Hepatocyte (in vitro differentiated cells): ENCODE data around the gene KLK1. TPM values are rescaled to one million over a fixed set of nuclear protein-coding genes. Genes with fewer than 3 reads are reported as not detected.

Experiments
- DNase-seq: peaks from one replicate; pipeline ENCODE4 v3.0.0-alpha.2; 2016; ENCODE audit warnings: low spot score
- H2AFZ ChIP-seq: fragments of 200-600 bp; sonication (generic); 2 replicates; pipeline ENCODE4 v1.6.0; 2016; ENCODE audit warnings: antibody characterized with exemption, mild to moderate bottlenecking
- H3K27ac ChIP-seq: fragments of 200-600 bp; sonication (generic); 2 replicates; pipeline ENCODE4 v1.5.1; 2016; ENCODE audit warnings: mild to moderate bottlenecking
- H3K27me3 ChIP-seq: fragments of 200-600 bp; sonication (generic); 2 replicates; pipeline ENCODE4 v1.6.1; 2016
- H3K36me3 ChIP-seq: fragments of 200-600 bp; sonication (generic); replicated peaks from 2 replicates; pipeline ENCODE4 v1.5.1; 2016; ENCODE audit warnings: low read depth; ENCODE audit not compliant: insufficient read depth
- H3K4me1 ChIP-seq: fragments of 200-600 bp; sonication (generic); 2 replicates; pipeline ENCODE4 v1.5.1; 2016; ENCODE audit warnings: mild to moderate bottlenecking, moderate library complexity; ENCODE audit not compliant: insufficient read depth
- H3K4me2 ChIP-seq: fragments of 200-600 bp; sonication (generic); 2 replicates; pipeline ENCODE4 v1.6.0; 2016
- H3K4me3 ChIP-seq: fragments of 200-600 bp; sonication (generic); 2 replicates; pipeline ENCODE4 v1.5.1; 2016; ENCODE audit warnings: mild to moderate bottlenecking
- H3K79me2 ChIP-seq: fragments of 200-600 bp; sonication (generic); 2 replicates; pipeline ENCODE4 v1.6.0; 2017; ENCODE audit warnings: mild to moderate bottlenecking
- H3K9me2 ChIP-seq: fragments of 200-600 bp; sonication (generic); replicated peaks from 2 replicates; pipeline ENCODE4 v1.6.0; 2017; ENCODE audit warnings: mild to moderate bottlenecking; ENCODE audit not compliant: insufficient read depth
- H3K9me3 ChIP-seq: fragments of 200-600 bp; sonication (generic); 2 replicates; pipeline ENCODE4 v1.5.1; 2016; ENCODE audit warnings: low read depth, mild to moderate bottlenecking
- H4K20me1 ChIP-seq: fragments of 200-600 bp; sonication (generic); 2 replicates; pipeline ENCODE4 v1.6.0; 2016; ENCODE audit warnings: mild to moderate bottlenecking; ENCODE audit not compliant: insufficient read depth, poor library complexity, severe bottlenecking
- EZH2 ChIP-seq: fragments of 200-600 bp; sonication (generic); IDR thresholded peaks from 2 replicates; pipeline ENCODE4 v1.6.1; 2016; ENCODE audit warnings: antibody characterized with exemption, mild to moderate bottlenecking, borderline replicate concordance
- EZH2phosphoT487 ChIP-seq: fragments of 200-600 bp; sonication (generic); IDR thresholded peaks from one replicate; pipeline ENCODE4 v1.6.1; 2018; ENCODE audit warnings: antibody characterized with exemption, mild to moderate bottlenecking, low read depth, moderate library complexity; ENCODE audit not compliant: unreplicated experiment, severe bottlenecking
- whole genome bisulfite sequencing: methylation state at CpG from one replicate; pipeline ENCODE4 v1.1.6; 2016; ENCODE audit warnings: low lambda C conversion rate; ENCODE audit errors: missing lambda C conversion rate; 5-methylcytosine and 5-hydroxymethylcytosine counted together
- polyA plus RNA-seq: library from polyadenylated mRNA; unstranded; fragments of >200 nt; fragmentation: Nextera tagmentation; extraction: Ambion mirVana; gene quantifications from 2 replicates; pipeline ENCODE4 v1.2.1, GENCODE V29; 2016
- total RNA-seq: library from RNA; depleted of rRNA; stranded (reverse); fragments of >200 nt; gene quantifications from 2 replicates; pipeline ENCODE4 v1.2.3, GENCODE V29; 2014
- TF ChIP-seq, protein P1 (sequence below): fragments of 200-600 bp; sonication (generic); IDR thresholded peaks from 2 replicates; pipeline ENCODE4 v1.5.1; 2016; ENCODE audit warnings: antibody characterized with exemption, mild to moderate bottlenecking; ENCODE audit not compliant: poor library complexity

KLK1 gene
- total and polyA plus RNA-seq, 2 experiments from 2014 or later: 2.7 to 6.6 TPM

- Histone ChIP-seq H3K36me3 (no peaks in the 10 kb centered on the region), H2AFZ (no peak overlapping the region), H3K27ac (no peak overlapping the region), H3K9me3 (no peaks in the 10 kb centered on the region), H3K9me2 (no peaks in the 10 kb centered on the region), H3K4me3 (no peak overlapping the region), H3K27me3 (no peaks in the 10 kb centered on the region), H3K4me2 (no peak overlapping the region), H3K79me2 (peaks cover 5% of the 10 kb centered on the region), H3K4me1 (no peaks in the 10 kb centered on the region), H4K20me1 (no peaks in the 10 kb centered on the region)
- 93% methylated on average over 4 of the region's 4 CpGs for WGBS
- TF ChIP-seq EZH2phosphoT487: no peak
- TF ChIP-seq EZH2: no peak
- TF ChIP-seq, protein P1, sequence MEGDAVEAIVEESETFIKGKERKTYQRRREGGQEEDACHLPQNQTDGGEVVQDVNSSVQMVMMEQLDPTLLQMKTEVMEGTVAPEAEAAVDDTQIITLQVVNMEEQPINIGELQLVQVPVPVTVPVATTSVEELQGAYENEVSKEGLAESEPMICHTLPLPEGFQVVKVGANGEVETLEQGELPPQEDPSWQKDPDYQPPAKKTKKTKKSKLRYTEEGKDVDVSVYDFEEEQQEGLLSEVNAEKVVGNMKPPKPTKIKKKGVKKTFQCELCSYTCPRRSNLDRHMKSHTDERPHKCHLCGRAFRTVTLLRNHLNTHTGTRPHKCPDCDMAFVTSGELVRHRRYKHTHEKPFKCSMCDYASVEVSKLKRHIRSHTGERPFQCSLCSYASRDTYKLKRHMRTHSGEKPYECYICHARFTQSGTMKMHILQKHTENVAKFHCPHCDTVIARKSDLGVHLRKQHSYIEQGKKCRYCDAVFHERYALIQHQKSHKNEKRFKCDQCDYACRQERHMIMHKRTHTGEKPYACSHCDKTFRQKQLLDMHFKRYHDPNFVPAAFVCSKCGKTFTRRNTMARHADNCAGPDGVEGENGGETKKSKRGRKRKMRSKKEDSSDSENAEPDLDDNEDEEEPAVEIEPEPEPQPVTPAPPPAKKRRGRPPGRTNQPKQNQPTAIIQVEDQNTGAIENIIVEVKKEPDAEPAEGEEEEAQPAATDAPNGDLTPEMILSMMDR: no peak
- no peak for DNase-seq
Observed at GRCh38 chr19:50795664-50796073, 27.9 kb downstream of the KLK1 start.

DNA sequence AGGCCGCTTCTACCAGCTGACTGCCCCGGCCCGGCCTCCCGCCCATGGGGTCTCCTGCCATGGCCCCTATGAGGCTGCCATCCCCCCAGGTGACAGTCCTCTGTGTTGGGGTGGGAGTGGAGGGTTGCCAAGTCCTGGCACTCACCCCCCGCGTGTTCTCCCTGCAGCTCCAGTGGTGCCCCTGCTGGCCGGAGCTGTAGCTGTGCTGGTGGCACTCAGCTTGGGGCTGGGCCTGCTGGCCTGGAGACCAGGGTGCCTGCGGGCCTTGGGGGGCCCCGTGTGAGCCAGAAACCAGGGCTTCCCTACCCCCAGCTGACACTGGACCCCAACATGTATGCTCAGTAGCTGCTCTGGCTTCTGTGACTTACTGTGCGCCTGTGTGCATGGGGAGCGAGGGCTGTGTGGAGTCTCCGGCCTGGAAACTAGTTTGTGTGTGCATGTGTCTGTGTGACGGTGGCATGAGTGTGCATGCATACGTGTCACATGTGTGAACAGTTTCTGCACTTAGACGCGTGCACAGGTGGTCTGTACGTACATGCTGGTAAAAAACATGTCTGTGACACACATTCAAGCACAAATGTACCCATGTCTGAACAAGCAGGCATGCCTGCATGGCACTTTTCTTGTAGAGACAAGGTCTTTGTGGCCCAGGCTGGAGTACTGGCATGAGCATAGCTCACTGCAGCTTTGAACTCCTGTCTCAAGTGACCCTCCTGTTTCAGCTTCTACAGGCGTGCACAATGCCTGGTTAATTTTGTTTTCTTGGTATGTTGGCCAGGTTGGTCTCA, 28.5 kb downstream of the KLK1 start:
- Histone ChIP-seq H3K36me3 (no peaks in the 10 kb centered on the region), H3K4me1 (no peaks in the 10 kb centered on the region), H3K27me3 (no peaks in the 10 kb centered on the region), H3K4me3 (no peak overlapping the region), H3K4me2 (no peak overlapping the region), H3K9me2 (no peaks in the 10 kb centered on the region), H3K27ac (no peak overlapping the region), H3K9me3 (no peaks in the 10 kb centered on the region), H3K79me2 (peaks cover 3% of the 10 kb centered on the region), H4K20me1 (no peaks in the 10 kb centered on the region), H2AFZ (no peak overlapping the region)
- DNase-seq: no peak
- WGBS: 62% methylated on average over 18 of the region's 18 CpGs
- TF ChIP-seq EZH2phosphoT487 (no peak), EZH2 (no peak)
- TF ChIP-seq, protein P1: no peak

DNA sequence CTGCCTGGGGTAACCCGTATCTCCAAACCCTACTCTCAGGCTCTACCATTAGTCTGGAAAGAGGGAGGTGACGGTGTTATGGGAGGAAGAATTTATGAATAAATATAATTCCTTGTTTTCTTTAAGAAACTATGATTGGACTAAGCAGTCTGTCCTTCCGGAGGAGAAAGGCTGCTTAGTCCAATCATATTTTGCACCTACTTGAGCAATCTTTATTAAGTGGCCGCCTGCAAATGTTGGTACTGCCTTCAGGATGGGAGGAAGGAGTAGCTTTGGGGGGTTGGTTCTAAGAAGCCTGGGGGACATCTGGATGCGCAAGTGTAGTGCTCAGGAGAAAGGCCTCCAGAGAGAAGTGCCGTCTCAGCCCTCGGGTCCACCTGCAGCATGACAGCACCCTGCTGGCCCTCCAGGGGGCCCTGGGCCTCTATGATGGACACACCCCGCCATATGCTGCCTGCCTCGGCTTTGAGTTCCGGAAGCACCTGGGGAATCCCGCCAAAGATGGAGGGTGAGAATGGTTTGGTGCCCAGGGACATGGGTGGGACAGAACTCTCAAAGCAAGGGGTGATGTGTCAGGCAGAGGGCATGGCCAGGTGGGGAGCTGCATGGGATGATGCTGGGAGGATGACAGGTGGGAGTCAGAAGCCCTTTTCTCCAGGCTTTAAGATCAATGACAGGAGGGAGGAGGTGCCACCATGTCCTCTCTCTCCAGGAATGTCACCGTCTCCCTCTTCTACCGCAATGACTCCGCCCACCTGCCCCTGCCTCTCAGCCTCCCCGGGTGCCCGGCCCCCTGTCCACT, 29.3 kb downstream of the KLK1 start:
- peak; percentile 47 for DNase-seq
- H3K4me1 ChIP-seq: no peaks in the 10 kb centered on the region
- no peak overlapping the region for H3K4me3 ChIP-seq
- H3K27ac ChIP-seq: no peak overlapping the region
- no peak overlapping the region for H2AFZ ChIP-seq
- WGBS: 47% methylated on average over 14 of the region's 16 CpGs
- no peak for TF ChIP-seq EZH2phosphoT487
- TF ChIP-seq EZH2: no peak
- TF ChIP-seq, protein P1: no peak
- no peaks in the 10 kb centered on the region for H3K27me3 ChIP-seq
- H3K9me3 ChIP-seq: no peaks in the 10 kb centered on the region
- H3K79me2 ChIP-seq: no peaks in the 10 kb centered on the region
- no peaks in the 10 kb centered on the region for H4K20me1 ChIP-seq
- no peak overlapping the region for H3K4me2 ChIP-seq
- no peaks in the 10 kb centered on the region for H3K36me3 ChIP-seq
- no peaks in the 10 kb centered on the region for H3K9me2 ChIP-seq
